Ishikawa (cell line): Measurements from ENCODE around the gene TICAM2.
A peak's percentile ranks its signal among the peaks of the same experiment; 100 is the strongest.

ENCODE experiments used
- CEBPB ChIP-seq: IDR thresholded peaks from 2 replicates; pipeline ENCODE4 v1.6.1; 2012
- CREB1 ChIP-seq: IDR thresholded peaks from 2 replicates; pipeline ENCODE4 v1.6.1; 2012; ENCODE audit warnings: low read depth
- EGR1 ChIP-seq: IDR thresholded peaks from 2 replicates; pipeline ENCODE4 v1.6.1; 2012
- EP300 ChIP-seq: IDR thresholded peaks from 2 replicates; pipeline ENCODE4 v1.6.1; 2012; ENCODE audit warnings: borderline replicate concordance
- FOXM1 ChIP-seq: IDR thresholded peaks from 2 replicates; pipeline ENCODE4 v1.6.1; 2012; ENCODE audit warnings: low read depth, borderline replicate concordance
- NFIC ChIP-seq: IDR thresholded peaks from 2 replicates; pipeline ENCODE4 v1.6.1; 2012
- RAD21 ChIP-seq: IDR thresholded peaks from 2 replicates; pipeline ENCODE4 v1.6.1; 2012; ENCODE audit warnings: low read depth
- REST ChIP-seq: IDR thresholded peaks from 2 replicates; pipeline ENCODE4 v1.6.1; 2012; ENCODE audit warnings: low read depth, mild to moderate bottlenecking
- TAF1 ChIP-seq: IDR thresholded peaks from 2 replicates; pipeline ENCODE4 v1.6.1; 2012; ENCODE audit warnings: low read depth, mild to moderate bottlenecking
- TCF12 ChIP-seq: IDR thresholded peaks from 2 replicates; pipeline ENCODE4 v1.6.1; 2012; ENCODE audit warnings: low read depth
- TEAD4 ChIP-seq: IDR thresholded peaks from 2 replicates; pipeline ENCODE4 v1.6.1; 2012
- YY1 ChIP-seq: IDR thresholded peaks from 2 replicates; pipeline ENCODE4 v1.6.1; 2012; ENCODE audit warnings: low read depth
- ZBTB7A ChIP-seq: IDR thresholded peaks from 2 replicates; pipeline ENCODE4 v1.6.1; 2012; ENCODE audit warnings: low read depth
- TF ChIP-seq, protein P1 (sequence below): IDR thresholded peaks from 2 replicates; pipeline ENCODE4 v1.6.1; 2012
- TF ChIP-seq, protein P2 (sequence below): IDR thresholded peaks from 2 replicates; pipeline ENCODE4 v1.6.1; 2012

Gene TICAM2

GRCh38 chr5:115575167-115576070 lies 26.9 kb downstream of the TICAM2 start:
- no peak for TF ChIP-seq REST

- TF ChIP-seq TEAD4 (peak; percentile 79), NFIC (peak; percentile 81), TAF1 (no peak)
These were observed 29.1 kb downstream of the TICAM2 start for GRCh38 chr5:115573133-115573532.

- no peak for TF ChIP-seq REST
- no peak for TF ChIP-seq YY1
These were observed 30.8 kb downstream of the TICAM2 start for GRCh38 chr5:115571441-115571878.

DNA sequence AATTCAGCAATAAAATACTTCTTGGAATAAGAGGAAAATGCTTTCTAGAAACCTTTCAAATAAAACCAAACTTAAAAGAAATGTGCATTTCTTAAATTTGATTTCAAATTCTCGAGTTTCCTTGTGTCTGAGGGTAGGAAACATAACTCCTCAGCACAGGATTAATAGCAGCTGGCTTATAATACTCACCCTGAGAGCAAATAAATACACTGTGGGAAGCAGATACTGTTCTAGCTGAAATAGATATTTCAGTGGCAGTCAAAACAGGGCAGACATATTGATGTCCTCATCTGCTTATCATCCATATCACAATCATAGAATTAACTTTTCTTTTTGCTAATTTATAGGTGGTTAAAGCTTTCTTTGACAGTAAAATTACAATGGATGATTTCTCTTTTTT lies 33.6 kb downstream of the TICAM2 start:
- no peak for TF ChIP-seq YY1
- TF ChIP-seq ZBTB7A = no peak
- no peak for TF ChIP-seq RAD21
- no peak for TF ChIP-seq NFIC
- no peak for TF ChIP-seq CEBPB
- TF ChIP-seq, protein P1, sequence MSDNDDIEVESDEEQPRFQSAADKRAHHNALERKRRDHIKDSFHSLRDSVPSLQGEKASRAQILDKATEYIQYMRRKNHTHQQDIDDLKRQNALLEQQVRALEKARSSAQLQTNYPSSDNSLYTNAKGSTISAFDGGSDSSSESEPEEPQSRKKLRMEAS = no peak
- TF ChIP-seq REST = no peak
- no peak for TF ChIP-seq CREB1
- TF ChIP-seq TEAD4 = no peak
- TF ChIP-seq TCF12 = no peak
- no peak for TF ChIP-seq FOXM1
- TF ChIP-seq TAF1 = no peak
- no peak for TF ChIP-seq EGR1
- no peak for TF ChIP-seq EP300
- TF ChIP-seq, protein P2, sequence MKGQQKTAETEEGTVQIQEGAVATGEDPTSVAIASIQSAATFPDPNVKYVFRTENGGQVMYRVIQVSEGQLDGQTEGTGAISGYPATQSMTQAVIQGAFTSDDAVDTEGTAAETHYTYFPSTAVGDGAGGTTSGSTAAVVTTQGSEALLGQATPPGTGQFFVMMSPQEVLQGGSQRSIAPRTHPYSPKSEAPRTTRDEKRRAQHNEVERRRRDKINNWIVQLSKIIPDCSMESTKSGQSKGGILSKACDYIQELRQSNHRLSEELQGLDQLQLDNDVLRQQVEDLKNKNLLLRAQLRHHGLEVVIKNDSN = no peak

DNA sequence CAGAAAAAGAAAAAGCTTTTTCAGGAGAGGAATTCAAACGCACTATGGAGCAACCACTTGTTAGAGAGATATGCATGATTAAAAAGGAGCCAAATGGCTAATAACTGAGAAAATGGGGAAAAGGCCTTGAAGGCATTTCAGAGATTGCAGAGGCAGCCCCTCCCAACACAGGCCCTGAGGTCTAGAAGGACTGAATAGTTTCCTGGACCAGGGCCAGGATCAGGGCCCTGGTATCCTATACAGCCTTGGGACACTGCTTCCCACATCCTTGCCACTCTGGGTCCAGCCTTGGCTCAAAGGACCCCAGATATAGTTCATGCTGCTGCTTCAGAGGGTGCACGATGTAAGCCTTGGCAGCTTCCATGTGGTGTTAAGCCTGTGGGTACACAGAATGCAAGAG lies 37.0 kb downstream of the TICAM2 start:
- TF ChIP-seq ZBTB7A = no peak
- no peak for TF ChIP-seq EGR1

DNA sequence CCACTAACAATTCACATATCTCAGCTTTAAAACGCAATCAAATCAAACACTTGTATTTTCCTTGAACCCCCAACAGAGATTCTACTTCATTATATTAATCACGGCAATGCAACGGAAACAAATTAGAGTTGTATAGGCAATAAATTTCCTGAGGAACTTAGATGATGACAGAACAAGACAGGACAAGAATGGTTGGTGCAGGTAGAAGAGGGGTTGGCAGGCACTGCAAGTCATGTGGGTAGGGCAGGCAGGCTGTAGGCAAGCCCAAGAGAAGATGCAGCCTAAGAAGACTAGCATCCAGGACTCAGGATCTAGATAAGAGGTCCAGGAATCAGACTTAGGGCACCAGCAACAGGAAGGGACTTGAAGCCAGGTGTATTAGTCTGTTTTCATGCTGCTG lies 41.1 kb downstream of the TICAM2 start:
- TF ChIP-seq RAD21 (no peak), FOXM1 (no peak), TAF1 (no peak), TCF12 (no peak), TEAD4 (no peak), EP300 (no peak), REST (no peak), YY1 (no peak)
- TF ChIP-seq, protein P2 = no peak
